Fibroblast of peridontal ligament (primary cell): ENCODE data around the gene LDLRAD4.

ENCODE experiments used
- DNase-seq: peaks from one replicate; pipeline ENCODE4 v3.0.0-alpha.2; 2010; ENCODE audit errors: extremely low read depth

LDLRAD4 gene

DNA sequence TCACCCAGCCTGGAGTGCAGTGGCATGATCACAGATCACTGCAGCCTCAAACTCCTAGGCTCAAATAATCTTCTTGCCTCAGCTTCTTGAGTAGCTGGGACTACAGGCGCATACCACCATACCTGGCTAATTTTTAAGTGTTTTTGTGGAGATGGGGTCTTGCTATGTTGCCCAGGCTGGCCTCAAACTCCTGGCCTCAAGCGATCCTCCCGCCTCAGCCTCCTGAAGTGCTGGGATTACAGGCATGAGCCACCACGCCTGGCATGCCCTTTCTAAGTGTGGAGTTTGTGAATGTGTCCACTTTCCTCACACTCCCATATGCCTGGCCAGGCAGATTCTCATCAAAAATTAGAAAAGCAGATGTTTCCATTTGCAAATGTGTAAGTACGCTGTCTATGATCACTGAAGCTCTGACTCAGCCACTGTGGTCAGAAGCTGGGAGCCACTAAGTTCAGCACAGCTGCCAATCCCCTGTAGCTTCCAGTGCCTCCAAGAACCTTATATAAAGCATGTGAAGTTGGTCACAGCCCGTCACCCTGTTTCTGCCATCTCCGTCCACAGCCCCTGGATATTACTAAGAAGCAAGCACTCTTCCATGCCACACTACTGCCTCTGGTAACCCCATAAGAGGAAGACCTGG lies 352.4 kb downstream of the LDLRAD4 start:
- no peak for DNase-seq

DNA sequence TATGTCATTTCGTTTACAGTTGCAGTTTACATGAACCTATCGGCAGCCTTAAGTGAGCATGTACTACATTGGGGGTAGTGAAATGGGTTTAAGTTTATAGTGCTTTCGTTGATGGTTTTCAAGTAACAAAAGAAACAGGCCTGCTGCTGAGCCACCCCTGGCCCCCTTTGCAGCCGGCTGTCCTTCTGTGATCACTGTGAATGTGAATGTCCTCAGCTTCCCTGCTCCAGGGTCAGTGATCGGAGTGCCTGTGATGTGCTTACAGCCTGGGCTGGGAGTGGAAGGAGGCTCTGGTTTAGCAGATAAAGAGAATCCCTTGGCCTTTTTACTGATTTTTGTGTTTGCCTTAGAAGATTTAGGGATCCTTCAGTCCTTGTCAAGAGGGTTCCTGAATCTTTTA lies 353.6 kb downstream of the LDLRAD4 start:
- no peak for DNase-seq

DNA sequence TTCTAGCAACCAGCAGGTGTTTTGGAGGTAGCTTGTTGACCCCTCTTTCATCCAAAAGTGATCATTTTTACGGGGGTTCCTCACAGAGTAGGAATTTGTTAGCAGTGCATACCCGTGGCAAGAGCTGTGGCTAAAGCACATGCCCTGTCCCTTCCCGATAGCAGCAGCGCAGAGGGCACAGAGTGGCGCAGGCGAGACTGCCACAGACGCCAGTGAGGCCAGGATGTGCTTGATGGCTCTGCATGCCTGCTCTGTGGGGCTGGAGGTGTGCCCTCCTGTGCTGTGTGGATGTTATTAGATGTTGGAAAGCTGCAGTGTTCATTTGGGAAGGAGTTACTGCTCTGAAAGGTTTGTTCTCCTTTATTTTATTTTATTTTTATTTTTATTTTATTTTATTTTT lies 354.2 kb downstream of the LDLRAD4 start:
- DNase-seq = no peak

DNA sequence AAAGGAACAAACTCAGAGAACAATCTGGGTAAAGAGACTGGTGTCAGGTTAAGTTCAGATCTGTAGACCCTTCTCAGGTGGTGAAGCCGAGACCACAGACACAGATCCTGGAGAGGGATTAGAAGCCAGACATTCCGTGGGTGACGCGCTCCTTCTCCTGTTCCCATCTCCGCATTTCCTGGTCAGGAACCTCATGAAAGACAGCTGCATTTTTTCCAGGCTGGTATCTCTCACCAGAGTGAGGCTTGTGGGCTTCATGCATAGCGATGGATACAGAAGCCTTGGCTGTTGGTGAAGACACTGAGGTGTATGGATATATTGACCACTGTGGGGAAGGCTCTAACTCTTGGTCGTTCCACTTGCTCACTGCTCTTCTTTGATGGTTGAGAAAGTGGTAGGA lies 355.2 kb downstream of the LDLRAD4 start:
- no peak for DNase-seq

DNA sequence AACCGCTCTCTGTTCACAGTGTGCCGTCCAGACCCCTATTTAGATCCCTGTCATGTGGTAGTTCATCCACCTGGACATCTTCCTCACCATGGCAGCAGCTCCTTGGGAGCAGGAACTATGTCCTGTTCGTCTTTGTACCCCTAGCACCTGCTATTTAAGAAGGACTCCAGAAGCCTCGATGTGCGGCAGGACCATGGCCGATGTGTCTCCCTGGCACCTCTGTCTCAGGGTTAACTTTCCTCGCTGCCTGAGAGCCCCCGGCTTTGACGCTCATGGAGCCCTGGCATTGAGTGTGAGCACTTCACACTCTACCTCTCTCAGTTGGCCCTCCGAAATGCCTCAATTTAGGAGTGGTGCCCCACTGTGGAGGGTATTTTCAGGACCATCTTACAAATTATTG lies 355.8 kb downstream of the LDLRAD4 start:
- no peak for DNase-seq

DNA sequence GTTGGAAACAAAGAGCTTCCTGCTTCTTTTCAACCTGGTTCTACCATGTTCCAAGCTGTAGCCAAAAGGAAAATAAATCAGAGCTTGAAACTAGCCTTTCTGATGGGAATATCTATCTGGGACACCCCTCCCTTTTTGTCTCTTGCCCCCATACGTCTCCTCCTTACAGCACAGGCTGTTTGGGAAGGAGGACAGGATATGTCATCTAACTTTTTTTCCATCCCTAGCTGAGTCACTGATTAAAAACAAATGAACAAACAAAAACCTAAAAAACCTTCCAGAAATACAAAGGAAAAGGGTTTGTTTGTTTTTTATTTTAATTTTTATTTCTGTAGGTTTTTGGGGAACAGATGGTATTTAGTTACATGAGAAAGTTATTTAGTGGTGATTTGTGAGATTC lies 356.2 kb downstream of the LDLRAD4 start:
- DNase-seq = no peak

DNA sequence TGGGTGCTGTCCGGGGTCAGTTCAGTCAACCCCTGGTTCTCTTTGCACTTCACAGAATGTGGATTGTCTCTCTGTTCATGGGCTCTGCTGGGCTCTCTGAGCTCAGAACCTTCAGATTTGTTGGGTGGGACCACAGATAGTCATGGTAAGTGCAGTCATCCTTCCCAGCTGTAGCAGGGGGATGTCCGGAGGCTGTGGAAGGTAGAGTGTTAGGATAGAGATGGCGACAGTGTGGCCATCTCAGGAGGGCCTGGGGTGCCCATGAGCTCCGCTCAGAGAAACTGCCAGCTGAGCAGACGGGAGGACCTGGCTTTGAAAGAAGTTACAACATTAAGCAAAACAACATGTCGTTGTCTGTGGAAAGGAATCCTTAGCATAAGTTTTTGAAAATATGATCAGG lies 358.0 kb downstream of the LDLRAD4 start:
- no peak for DNase-seq

DNA sequence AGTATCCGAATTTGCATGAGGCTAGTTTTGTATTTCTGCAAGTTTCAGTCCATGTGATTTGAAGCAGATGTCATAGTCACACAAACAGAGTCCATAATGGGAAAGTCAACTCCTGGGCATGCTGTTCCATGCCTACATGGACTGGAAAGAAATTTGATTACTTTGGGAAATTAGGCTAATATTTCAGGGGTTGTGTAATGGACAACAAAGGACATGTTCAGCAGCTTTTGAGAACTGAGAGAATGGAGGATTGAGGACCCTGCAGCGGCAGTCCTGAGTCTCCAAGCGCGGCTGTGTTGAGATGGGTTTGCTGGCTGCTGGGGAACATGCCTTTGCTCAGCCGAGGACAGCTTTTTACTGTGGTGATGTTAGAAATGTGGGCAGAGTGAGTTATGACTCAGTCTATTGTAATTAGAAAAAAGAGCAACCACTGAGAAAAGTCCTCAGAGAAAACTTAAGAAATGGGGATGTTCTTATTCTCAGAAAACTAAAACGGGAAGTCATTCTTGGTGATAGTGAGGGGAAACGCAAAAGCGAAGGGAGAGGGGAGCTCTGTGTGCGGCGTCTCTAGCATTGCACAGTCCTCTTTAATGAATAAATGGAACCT lies 358.6 kb downstream of the LDLRAD4 start:
- DNase-seq = peak; percentile 5

DNA sequence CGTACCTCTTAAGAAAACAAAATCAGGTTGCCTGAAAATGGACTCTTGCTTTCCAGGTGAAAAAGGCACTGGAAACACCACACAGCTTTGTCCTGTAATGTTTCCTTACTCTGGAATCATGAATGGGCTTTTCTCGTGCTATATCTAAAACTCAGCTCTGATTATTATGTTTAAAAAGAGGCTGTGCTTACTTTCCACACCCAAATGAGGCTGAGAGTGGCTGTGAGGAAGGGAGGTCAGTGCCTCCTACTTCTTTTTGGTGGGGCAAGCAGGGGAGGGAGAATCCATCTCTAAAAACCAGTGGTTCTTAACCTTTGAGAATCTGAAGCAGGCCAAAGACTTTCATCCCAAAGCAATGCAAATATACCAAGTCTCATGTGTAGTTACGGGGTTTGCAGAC lies 359.2 kb downstream of the LDLRAD4 start:
- DNase-seq = no peak

DNA sequence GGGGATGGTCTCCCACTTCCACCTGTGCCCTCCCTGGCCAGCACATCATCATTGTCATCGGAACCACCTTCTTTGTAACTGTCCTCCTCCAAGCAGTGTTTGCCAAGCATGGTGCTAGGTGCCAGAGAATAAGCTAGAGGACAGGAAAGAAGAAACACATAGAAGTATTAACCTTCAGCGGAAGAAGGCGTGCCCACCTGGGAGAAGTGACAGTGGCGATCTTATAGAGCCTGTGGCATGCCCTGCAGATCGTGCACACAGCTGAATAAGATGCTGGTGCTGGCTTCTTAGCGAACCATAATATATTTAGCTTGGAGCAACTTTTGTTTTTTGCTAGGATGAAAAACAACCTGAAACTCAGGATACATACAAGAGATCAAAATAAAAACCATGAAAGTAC lies 359.8 kb downstream of the LDLRAD4 start:
- DNase-seq = no peak

DNA sequence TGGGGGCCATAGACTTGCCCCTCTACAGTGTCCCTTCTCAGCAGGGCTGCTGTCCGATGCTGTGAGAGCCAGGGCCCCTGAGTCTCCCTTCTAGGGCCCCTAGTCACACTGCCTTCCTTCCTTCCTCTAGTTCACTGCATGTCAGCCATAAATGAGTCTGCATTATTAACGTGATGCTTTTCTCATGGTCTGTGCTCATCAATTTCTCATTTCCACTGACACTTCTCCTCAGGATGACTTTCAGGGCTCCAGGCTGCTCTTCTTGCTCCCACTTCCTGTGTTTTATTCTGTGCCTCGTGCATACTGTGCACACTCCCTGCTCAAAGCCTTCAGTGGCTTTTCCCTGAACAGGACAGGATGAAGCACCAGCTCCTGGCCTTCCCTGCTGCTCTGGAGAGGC lies 361.3 kb downstream of the LDLRAD4 start:
- DNase-seq = no peak

DNA sequence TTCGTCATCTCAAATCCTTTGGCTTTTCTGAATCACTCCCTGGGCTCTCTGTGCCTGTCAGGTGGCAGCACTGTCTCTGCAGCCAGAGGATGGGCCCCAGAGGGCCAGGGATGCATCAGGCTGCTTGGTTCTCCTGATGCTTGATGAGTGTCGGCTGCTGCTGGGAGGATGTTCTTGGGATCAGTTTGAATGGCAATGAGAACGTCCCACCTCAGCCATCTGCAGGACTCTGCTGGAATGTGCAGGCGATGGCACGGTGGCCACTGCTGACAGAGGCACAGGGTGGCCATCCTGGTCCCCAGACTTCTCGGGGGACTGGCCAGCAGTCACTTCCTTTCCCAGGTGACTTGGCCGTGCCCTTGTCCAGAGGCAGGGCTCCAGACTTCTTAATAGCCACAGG lies 361.8 kb downstream of the LDLRAD4 start:
- DNase-seq = no peak

DNA sequence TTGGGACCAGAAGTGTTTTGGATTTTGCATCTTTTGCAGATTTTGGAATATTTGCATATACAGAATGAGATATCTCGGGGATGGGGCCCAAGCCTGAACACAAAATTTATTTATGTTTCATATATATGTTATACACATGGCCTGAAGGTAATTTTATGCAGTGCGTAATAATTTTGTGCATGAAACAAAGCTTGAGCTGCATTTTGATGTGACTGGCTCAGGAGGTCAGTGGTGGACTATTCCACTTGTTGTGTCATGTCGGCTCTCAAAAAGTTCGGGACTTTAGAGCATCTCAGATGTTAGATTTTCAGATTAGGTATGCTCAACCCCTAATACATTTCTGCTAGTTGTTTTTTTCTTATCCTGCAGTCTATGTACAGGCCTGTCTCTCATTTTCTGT lies 362.4 kb downstream of the LDLRAD4 start:
- no peak for DNase-seq

DNA sequence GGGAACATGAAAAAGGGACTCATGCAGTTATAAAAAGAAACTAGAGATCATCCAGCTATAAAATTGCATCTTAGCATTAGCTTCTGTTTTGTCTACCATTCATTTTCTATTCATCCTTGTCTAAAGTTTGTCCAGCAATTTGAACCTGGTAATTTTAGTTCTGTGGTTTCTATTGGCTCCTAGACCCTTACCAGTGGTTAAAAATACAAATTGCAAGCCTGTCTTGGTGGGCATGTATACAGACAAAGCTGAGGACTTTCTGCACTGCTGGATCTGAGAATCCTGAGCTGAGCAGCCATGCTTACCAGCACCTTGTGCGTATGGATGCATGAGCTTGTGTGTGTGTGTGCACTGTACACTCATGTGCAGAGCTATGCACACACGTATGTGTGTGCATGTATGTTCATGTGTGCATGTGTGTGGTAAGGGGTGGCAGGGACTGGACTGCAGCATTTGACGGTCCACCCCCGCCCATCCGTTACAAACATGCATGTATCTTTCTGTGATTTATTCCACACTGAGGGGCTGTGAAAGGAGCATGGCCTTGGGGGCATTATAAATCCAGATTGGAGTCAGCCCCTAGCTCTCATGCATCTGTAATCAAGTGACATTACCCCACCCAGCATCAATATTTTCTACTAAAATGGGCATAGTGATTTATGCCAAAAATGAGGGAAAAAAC lies 363.1 kb downstream of the LDLRAD4 start:
- no peak for DNase-seq

DNA sequence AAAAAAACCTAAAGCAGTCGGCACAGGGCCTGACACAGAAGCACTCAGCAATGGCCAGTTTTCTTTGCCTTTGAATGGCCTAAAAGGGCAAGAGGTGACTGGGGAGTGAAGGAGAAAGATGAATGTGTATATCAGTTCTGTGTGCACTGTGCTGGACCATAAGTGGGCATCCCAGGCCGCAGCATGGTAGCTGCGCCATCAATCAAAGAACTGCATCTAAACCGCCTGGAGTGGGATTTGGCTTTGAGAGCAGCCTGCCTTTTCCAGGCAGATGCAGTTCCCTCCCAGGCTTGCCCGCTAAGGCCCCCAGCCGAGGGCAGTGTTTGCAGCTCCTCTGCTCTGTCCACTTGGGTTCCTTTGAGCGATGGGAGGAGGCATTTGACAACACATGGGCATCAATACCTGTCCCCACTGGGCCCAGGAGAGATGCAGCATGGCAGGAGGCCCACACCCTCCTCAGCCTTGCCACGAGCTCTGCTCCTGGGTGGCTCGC lies 363.7 kb downstream of the LDLRAD4 start:
- DNase-seq = no peak

DNA sequence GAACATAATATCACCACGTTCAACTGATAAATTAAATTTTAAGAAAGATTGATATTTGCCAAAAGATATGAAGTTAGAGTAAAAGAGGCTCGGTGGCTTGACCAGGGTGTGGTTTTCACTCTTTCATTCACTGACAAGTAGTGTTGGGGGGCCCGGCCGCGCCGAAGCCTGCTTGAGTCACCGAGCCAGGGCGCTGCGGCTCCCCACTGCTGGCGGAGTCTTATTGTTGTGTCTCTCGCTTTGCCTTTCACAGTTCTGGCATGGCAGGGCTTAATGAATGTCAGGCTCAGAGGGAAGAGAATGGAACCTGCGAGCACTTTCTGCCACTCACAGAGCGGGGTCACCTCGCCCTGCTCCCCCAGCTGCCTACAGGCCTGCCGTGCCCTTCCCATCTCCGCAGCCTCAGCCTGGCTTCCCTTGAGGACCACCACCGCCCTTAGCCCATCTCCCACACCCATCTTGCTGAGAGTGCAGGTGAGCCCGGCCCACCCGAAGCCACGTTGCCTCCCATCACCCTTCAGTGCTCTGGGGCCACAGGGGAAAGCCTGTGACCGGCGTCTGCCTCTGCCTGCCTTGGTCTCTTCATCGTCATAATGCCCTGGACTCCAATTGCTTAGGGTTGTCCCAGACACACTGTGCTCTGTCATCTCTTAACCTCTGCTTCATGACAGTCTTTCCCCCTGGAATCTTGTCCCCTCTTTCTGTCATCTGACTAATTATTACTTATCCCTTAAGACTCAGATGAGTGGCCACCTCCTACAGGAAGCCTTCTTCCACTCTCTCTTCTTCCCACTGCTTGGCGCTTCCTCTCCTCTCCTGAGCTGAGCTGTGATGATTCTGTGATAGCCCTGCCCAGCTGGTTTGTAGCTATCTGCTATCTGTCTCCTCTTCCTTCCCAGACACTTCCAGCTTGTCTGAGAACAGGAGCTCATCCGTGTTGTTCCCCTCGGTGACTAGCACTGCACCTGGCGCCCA lies 365.3 kb downstream of the LDLRAD4 start:
- no peak for DNase-seq

DNA sequence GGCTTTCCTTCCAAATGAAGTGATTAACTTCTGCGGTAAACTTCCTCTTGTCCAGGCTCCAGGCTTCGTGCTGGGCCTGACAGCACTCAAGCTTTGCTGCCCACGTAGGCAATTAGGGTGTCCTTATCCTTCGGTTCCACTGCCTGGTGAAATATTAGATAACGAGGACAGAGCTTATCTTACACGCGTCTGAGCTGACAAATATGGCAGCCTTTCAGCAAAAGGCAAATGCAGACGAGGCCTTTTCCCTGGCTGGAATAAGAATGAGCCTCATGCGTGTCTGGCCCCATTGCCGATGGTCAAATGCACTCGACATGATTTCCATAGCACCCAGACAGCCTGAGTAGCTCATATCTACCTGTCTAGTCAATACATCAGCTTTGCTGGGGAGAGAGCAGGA lies 366.3 kb downstream of the LDLRAD4 start:
- no peak for DNase-seq

DNA sequence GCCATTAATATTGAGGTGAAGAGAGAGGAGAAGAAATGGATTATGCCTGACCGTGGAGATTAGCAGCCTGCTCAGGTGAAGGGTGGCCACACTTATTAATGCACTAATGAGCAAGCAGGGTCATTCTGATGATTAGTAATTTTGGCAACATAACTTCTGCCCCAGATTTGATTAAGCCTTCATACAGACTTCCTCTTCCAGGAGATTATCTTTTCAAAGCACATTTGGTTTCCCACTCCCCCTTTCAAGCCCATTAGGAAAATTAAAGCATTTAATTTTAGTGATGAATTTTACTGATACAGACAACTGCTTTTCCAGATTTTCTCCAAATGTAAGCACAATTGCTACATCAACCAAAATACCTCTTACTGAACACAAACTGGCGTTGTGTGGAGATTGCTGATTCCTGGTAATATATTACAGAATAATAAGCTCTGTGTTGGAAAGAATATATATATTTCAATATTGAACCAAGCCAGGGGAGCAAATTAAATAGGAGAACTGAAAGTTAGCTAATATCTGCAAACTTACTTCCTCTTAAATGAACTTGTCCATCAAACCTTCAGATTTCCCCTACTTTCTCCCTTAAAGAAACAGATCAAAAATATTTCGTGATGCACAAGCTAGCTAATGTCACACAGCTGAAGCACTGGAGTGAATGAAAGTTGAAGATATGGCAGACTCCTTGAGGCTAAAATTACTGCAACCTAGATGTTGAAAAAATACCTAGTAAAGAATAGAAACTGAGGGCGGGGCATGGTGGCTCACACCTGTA lies 367.0 kb downstream of the LDLRAD4 start:
- no peak for DNase-seq

DNA sequence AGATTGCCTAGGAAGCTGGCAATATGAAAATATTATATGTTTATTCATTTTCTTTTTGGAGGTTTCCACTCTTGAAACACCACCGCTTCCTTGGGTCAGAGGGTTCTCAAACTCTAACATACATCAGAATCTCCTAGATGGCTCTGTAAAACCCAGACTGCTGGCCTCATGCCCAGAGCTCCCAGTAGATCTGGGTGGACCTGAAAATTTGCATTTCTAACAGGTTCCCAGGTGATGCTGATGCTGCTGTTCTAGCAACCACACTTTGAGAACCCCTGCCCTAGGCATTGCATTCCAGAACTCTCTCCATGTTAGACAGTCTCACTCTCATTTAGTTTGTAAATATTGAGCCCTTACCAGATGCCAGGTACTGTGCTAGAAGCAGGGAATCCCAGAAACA lies 368.4 kb downstream of the LDLRAD4 start:
- DNase-seq = no peak

DNA sequence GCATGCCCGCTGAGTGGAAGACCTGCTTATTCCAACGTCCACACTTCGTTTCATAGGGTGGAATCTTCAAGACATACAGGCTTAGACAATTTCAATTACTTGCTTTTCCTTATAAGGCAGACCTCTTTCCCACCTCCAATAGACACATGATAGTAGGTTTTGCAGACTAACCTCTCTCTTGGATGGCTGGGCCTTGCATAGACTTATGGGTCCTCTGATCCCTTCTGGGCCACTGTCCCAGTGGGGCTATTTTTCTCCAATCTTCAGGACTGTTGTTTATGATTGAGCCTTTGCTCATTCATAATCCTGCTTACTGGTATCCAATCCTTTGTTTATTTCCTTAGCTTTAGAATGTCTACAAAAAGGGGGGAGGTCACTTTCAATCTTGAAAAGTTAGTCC lies 368.9 kb downstream of the LDLRAD4 start:
- DNase-seq = no peak

DNA sequence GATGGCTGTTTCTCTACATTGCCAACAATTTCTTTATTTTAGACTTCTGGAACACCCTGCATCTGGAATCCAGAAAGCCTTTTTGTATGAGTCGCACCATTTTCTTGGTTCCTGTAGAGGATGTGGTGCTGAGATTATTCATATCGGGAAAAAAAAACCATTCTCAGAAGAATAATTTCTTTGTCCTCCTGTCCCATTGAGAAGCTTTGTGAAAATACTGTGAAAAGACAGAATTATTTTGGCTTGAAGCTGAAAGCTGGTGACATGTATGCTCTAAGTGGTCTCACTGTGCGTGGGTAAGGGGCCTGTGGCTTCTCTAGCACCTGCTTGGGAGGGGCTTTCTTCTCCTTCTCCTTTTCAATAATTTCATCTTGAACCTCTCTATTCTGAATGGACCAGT lies 369.4 kb downstream of the LDLRAD4 start:
- no peak for DNase-seq
